Measurements from ENCODE around the gene DNTTIP2. TPM values are rescaled to one million over a fixed set of nuclear protein-coding genes. Genes with fewer than 3 reads are reported as not detected.
A peak's percentile ranks its signal among the peaks of the same experiment; 100 is the strongest.
"Not testable (repeated sequence)": the region's sequence is repeated elsewhere in the genome, so short reads cannot be mapped to it uniquely, and the experiment has no call there.

Gene DNTTIP2
- total RNA-seq, 1 donor from 2014 or later, result 80.3 TPM

DNA sequence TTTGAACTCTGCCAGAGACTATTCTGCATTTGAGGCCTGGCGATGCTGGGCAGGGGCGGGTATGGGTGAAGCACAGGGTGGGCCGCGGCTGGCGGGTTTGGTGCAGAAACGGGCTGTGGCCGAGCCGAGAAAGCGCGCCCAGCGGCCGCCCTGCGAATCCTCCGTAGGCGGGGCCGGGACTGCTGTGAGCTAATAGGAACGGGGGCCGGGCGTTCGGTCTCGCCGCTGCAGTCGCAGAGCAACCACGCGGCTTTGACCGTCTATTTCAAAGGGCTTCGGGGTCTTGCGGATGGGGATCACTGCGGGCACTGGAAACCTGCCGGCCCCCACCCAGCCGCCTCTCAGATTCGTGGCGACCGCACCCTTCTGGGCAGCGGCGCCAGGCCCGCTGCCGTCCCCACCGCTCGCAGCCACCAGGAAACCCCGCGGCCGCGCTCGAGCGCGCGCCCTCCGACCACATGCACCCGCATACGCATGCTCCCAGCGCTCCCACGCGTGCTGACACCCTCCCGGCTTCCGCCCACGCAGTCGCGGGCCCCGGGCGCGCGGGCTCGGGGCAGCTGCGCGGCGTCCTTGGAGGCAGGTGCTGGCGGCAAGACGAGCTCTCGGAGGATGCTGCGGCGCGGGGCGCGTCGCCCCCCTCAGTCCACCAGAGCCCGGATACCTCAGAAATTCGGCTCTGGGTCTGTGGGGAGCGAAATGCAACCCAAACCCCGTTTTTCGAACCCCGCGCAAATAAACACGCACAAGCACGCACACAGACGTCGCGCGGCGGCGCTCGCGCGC lies 32.6 kb downstream of the DNTTIP2 start:
- H3K4me1 Mint-ChIP-seq (ENCODE audit: low read depth), result peaks cover 30% of the 10 kb centered on the region
- peaks cover 2% of the 10 kb centered on the region for H3K27me3 Mint-ChIP-seq (ENCODE audit: insufficient read depth)
- H3K4me3 Mint-ChIP-seq, result peak overlapping the region; percentile 85
- no peaks in the 10 kb centered on the region for H3K9me3 Mint-ChIP-seq
- intact Hi-C loops (cut with micrococcal nuclease), result loop anchor here (2.0 to 10.0 kb wide), 7 partner anchors 129 to 1362 kb away; partner anchors contain the start of genes BCAR3, DIPK1A, EVI5 and GFI1
- H3K36me3 Mint-ChIP-seq (ENCODE audit: low read depth), result no peaks in the 10 kb centered on the region
- H3K27ac Mint-ChIP-seq, result peak overlapping the region; percentile 90
- peak; percentile 80 for DNase-seq (ENCODE audit: low spot score)

DNA sequence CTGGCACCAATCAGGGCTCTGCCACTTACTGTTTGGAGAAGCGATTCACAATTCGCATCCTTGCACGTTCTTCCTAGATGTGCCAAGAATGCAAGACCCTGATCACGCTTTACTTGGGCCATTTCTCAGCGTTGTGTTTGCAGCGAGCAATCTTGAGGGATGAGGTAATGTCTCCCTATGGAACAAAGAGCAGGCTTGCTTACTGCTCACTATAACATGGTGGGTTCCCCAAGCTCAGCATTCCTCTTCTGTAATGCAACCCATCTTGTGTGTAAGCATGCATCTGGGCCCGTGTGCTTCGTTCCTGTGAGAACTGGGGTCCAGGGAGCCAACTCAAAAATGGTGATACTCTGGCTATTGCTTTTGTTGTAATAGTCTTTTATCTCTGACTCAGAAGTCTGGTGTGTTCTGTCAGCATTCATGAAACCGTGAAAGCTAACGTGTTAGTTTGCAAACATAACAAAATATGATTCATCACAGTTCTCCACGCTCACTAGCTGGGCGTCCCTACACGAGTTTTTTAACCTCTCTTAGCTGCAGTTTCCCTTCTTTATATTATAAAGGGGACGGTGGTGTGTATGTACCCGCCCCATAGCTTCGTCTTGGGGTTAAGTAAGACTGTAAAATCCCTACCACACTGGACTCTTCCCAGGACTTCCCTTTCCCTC lies 33.3 kb downstream of the DNTTIP2 start:
- peak overlapping the region; percentile 85 for H3K4me3 Mint-ChIP-seq
- DNase-seq (ENCODE audit: low spot score), result no peak

DNA sequence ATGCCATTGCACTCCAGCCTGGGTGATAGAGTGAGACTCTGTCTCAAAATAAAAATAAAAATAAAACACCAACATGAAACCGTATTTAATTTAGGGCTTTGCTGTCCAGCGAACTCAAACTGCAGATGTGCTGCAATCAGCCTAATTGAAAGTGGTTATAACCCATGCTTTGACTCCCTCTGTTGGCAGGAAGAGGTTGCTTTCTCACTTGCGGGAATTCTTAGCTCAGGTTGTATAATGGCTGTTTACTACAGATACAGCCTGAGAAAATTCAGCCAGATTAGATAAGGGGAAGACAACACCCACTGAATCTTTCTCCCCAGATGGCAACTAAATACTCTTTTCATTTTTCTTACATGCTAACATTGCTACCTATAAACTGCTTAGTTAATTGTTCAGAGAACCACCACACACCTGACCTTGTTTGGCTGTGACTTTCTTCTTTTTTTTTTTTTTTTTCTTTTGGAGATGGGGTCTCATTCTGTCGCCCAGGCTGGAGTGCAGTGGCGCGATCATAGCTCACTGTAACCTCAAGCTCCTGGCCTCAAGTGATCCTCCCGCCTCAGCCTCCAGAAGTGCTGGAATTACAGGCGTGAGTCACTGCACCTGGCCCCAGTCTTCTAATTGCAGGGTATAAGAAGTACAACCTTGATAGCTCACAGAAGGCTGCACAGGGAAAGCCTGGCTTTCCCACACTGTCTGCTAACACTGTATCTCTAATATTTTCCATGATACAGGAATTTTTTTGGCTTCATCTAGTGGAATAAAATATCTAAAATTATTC lies 34.6 kb downstream of the DNTTIP2 start:
- Mint-ChIP-seq H3K27ac (no peak overlapping the region), H3K27me3 (ENCODE audit: insufficient read depth) (peaks cover 2% of the 10 kb centered on the region), H3K9me3 (no peaks in the 10 kb centered on the region), H3K4me3 (no peak overlapping the region), H3K36me3 (ENCODE audit: low read depth) (no peaks in the 10 kb centered on the region), H3K4me1 (ENCODE audit: low read depth) (peaks cover 30% of the 10 kb centered on the region)
- intact Hi-C loops (cut with micrococcal nuclease), result loop anchor here (1.0 to 10.0 kb wide), 9 partner anchors 30 to 1360 kb away; partner anchors contain the start of genes BCAR3, DIPK1A, EVI5 and GFI1
- peak; percentile 21 for DNase-seq (ENCODE audit: low spot score)

More for the DNA sequence above, 33.3 kb downstream of the DNTTIP2 start:
- Mint-ChIP-seq H3K9me3 (no peaks in the 10 kb centered on the region), H3K27ac (peak overlapping the region; percentile 90), H3K36me3 (ENCODE audit: low read depth) (no peaks in the 10 kb centered on the region), H3K4me1 (ENCODE audit: low read depth) (peaks cover 30% of the 10 kb centered on the region), H3K27me3 (ENCODE audit: insufficient read depth) (peaks cover 2% of the 10 kb centered on the region)
- intact Hi-C loops (cut with micrococcal nuclease), result loop anchor here (2.0 to 10.0 kb wide), 9 partner anchors 31 to 1361 kb away; partner anchors contain the start of genes BCAR3, DIPK1A, EVI5 and GFI1

DNA sequence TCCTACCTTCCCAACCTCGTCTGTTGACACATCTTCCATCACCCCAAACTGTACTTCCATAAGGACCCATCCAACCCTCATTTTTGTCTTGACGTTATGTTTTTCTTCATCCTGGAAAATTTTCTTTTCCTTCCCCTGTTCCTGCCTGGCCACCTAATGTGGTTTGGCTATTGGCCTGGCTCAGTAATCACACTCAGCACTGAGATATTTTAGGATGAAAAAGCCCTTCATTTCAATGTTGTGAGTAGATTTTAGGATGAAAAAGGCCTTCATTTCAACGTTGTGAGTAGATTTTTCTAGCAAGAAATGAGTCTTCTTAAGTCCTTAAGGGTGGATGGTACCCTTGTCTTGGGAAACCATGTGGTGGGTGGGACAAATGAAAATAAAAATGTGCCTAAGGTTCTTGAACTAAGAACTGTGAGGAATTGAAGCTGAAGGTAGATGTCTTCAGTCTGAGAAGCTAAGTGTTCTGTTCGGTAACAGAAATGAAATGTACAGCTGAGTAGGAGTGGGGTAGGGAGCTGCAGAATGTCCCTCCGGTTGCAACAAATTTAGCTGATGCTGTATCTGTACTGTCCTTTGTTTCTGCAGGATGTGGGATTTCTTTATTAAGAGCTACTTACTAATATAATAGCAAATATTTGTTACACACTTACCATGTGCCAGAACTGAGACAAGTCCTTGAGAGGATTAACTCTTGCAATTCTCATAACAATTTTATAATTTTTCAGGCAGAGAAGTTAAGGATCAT lies 36.1 kb downstream of the DNTTIP2 start:
- H3K36me3 Mint-ChIP-seq (ENCODE audit: low read depth), result no peaks in the 10 kb centered on the region
- no peak overlapping the region for H3K27ac Mint-ChIP-seq
- no peaks in the 10 kb centered on the region for H3K9me3 Mint-ChIP-seq
- no peak for DNase-seq (ENCODE audit: low spot score)
- peaks cover 26% of the 10 kb centered on the region for H3K4me1 Mint-ChIP-seq (ENCODE audit: low read depth)
- intact Hi-C loops (cut with micrococcal nuclease), result loop anchor here (10.0 kb wide), 2 partner anchors 1058 to 1358 kb away; partner anchors contain the start of genes EVI5 and GFI1
- no peak overlapping the region for H3K4me3 Mint-ChIP-seq
- peaks cover 2% of the 10 kb centered on the region for H3K27me3 Mint-ChIP-seq (ENCODE audit: insufficient read depth)

DNA sequence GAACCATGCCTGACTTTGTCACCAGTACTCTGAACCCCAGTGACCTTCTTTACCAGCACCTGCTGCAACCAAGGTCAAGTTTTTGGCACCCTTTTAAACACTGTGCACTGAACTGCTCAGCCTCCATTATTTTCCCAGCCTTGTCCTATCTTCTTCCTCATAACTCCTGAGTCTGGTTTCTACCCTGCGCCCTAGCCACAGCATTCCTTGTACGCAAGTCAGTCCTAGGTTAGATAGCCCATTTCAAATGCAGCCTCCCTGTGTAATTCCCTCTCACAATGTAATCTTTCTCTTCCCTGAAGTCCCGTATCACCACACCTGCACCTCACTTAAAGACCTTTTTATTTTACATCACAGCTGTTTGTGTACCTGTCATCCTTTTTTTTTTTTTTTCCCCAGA lies 37.2 kb downstream of the DNTTIP2 start:
- Mint-ChIP-seq H3K4me3 (no peak overlapping the region), H3K4me1 (ENCODE audit: low read depth) (peaks cover 19% of the 10 kb centered on the region), H3K9me3 (no peaks in the 10 kb centered on the region), H3K27ac (no peak overlapping the region), H3K27me3 (ENCODE audit: insufficient read depth) (no peaks in the 10 kb centered on the region), H3K36me3 (ENCODE audit: low read depth) (no peaks in the 10 kb centered on the region)
- intact Hi-C loops (cut with micrococcal nuclease), result loop anchor here (10.0 kb wide), 2 partner anchors 1057 to 1357 kb away; partner anchors contain the start of genes EVI5 and GFI1
- no peak for DNase-seq (ENCODE audit: low spot score)

DNA sequence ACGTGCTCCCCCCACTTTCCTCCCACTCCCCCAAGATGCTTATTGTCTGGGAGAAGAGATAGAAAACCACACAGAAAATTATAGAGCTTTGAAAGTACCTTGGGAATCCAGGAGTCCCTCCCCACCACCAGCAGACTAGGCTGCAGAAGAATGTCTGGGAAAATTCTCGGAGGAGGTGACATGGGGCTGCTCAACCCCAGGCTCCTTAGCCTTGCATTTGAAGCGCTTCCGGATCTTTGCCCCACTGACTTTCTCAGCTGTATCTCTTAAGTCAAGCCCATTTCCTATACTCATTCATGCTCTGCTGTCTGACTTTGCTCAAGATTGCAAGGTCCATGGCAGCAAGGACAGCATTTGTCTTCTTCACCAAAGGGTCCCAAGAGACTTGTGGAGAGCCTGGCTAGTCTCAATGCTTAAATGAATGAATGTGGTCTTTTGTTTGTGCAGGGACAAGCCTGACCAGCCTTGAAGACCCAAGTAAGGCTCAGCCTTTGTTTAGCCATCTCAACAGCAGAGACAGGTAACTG lies 38.0 kb downstream of the DNTTIP2 start:
- Mint-ChIP-seq H3K4me1 (ENCODE audit: low read depth) (peaks cover 17% of the 10 kb centered on the region), H3K27ac (no peak overlapping the region), H3K4me3 (no peak overlapping the region), H3K27me3 (ENCODE audit: insufficient read depth) (peaks cover 2% of the 10 kb centered on the region), H3K9me3 (no peaks in the 10 kb centered on the region), H3K36me3 (ENCODE audit: low read depth) (no peaks in the 10 kb centered on the region)
- DNase-seq (ENCODE audit: low spot score), result no peak
- intact Hi-C loops (cut with micrococcal nuclease), result loop anchor here (10.0 kb wide), 2 partner anchors 1056 to 1356 kb away; partner anchors contain the start of genes EVI5 and GFI1

DNA sequence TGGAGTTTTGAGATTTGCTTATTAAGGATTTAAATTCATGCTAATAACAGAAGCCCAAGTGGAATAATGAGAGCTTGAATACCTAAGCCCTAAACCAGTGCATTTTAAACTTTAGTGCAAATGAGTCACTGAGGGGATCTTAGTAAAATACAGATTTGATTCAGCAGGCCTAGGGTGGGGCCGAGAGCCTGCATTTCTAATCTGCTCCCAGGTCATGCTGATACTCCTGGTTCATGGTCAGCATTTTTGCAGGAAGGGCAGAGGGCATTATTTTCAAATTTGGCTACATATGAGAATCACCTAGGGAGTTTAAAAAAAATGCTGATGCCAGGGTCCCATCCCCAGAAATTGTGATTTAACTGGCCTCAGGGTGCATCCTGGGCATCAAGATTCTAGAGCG lies 39.3 kb downstream of the DNTTIP2 start:
- no peak for DNase-seq (ENCODE audit: low spot score)
- Mint-ChIP-seq H3K36me3 (ENCODE audit: low read depth) (no peaks in the 10 kb centered on the region), H3K27me3 (ENCODE audit: insufficient read depth) (peaks cover 3% of the 10 kb centered on the region), H3K27ac (no peak overlapping the region), H3K4me3 (no peak overlapping the region), H3K4me1 (ENCODE audit: low read depth) (peaks cover 6% of the 10 kb centered on the region), H3K9me3 (peaks cover 5% of the 10 kb centered on the region)
- intact Hi-C loops (cut with micrococcal nuclease), result loop anchor here (10.0 kb wide), 2 partner anchors 1055 to 1355 kb away; partner anchors contain the start of genes EVI5 and GFI1

DNA sequence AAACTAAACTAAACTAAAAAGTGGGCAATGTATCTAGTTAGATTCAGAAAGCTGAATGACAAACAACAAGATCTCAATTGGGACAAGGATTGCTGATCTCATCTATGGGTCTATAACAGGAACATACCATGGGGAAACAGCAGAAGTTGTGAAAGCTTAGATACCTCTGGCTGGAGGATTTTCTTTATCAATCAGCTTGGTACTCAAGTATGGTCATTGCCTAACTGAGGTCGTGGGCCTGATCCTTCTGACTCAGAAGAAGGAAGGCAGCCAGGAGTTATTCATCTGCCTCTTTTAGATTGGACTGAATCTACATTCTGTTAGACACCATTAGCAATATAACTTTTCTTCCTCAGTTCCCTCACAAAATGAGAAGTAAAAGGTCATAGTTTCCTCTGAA lies 39.7 kb downstream of the DNTTIP2 start:
- no peaks in the 10 kb centered on the region for H3K36me3 Mint-ChIP-seq (ENCODE audit: low read depth)
- H3K9me3 Mint-ChIP-seq, result peaks cover 9% of the 10 kb centered on the region
- DNase-seq (ENCODE audit: low spot score), result no peak
- intact Hi-C loops (cut with micrococcal nuclease), result no loop called here
- peaks cover 2% of the 10 kb centered on the region for H3K4me1 Mint-ChIP-seq (ENCODE audit: low read depth)
- H3K27me3 Mint-ChIP-seq (ENCODE audit: insufficient read depth), result peaks cover 4% of the 10 kb centered on the region
- H3K27ac Mint-ChIP-seq, result no peak overlapping the region
- no peak overlapping the region for H3K4me3 Mint-ChIP-seq

DNA sequence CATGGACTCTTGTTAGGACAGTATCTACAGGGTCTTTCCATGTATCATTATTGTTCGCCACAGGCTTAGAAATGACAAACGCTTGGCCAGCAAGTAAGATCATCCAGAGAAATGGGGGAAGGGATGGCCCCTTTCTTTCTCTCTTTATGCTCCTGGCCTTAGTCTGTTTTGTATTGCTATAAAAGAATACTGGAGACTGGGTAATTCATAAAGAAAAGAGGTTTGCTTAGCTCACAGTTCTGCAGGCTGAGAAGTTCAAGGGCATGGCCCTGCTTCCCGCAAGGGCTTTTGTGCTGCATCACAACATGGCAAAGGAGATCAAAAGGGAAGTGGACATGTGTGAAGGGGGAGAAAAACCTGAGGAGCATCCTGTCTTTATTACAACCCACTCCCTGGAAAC lies 41.0 kb downstream of the DNTTIP2 start:
- no peak overlapping the region for H3K4me3 Mint-ChIP-seq
- H3K4me1 Mint-ChIP-seq (ENCODE audit: low read depth), result no peaks in the 10 kb centered on the region
- peaks cover 7% of the 10 kb centered on the region for H3K27me3 Mint-ChIP-seq (ENCODE audit: insufficient read depth)
- H3K36me3 Mint-ChIP-seq (ENCODE audit: low read depth), result no peaks in the 10 kb centered on the region
- intact Hi-C loops (cut with micrococcal nuclease), result no loop called here
- no peak for DNase-seq (ENCODE audit: low spot score)
- peaks cover 16% of the 10 kb centered on the region for H3K9me3 Mint-ChIP-seq
- no peak overlapping the region for H3K27ac Mint-ChIP-seq

DNA sequence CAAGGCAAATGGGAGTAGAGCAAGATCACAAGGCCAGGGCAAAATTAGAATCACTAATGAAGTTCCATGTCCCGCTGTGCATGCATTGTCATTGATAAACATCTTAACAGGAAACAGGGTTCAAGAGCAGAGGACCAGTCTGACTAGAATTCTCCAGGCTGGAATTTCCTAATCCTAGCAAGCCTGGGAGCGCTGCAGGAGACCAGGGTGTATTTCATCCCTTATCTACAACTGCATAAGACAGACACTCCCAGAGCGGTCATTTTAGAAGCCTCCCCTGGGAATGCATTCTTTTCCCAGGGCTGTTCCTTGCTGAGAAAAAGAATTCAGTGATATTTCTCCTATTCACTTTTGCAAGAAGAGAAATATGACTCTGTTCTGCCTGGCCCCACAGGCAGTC lies 45.7 kb downstream of the DNTTIP2 start:
- H3K27ac Mint-ChIP-seq; H3K4me1 Mint-ChIP-seq (ENCODE audit: low read depth); H3K36me3 Mint-ChIP-seq (ENCODE audit: low read depth); intact Hi-C loops (cut with micrococcal nuclease); DNase-seq (ENCODE audit: low spot score); H3K4me3 Mint-ChIP-seq; H3K27me3 Mint-ChIP-seq (ENCODE audit: insufficient read depth): not testable (repeated sequence)
- H3K9me3 Mint-ChIP-seq, result peaks cover 32% of the 10 kb centered on the region

DNA sequence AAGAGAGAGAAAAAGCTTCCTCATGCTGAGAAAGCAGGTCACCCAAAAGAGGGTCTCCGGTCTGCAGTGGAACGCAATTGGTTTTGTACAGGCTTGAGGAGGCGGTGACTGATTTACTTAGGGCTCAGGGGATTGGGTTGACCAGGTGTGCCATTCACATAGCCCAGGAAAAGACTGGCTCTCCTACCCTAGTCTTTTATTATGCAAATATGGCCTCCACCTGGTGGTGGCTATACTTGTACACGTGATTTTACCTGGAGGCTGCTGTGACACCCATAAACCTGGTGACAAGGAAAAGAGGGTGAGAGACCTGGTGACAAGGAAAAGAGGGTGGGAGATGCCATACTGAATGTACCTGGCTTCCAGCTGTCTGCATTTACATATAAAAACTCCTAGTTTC lies 49.9 kb downstream of the DNTTIP2 start:
- DNase-seq (ENCODE audit: low spot score), result no peak
- no peaks in the 10 kb centered on the region for H3K36me3 Mint-ChIP-seq (ENCODE audit: low read depth)
- H3K27me3 Mint-ChIP-seq (ENCODE audit: insufficient read depth), result peaks cover 2% of the 10 kb centered on the region
- no peaks in the 10 kb centered on the region for H3K4me1 Mint-ChIP-seq (ENCODE audit: low read depth)
- no peak overlapping the region for H3K4me3 Mint-ChIP-seq
- peaks cover 20% of the 10 kb centered on the region for H3K9me3 Mint-ChIP-seq
- intact Hi-C loops (cut with micrococcal nuclease), result no loop called here
- H3K27ac Mint-ChIP-seq, result no peak overlapping the region

DNA sequence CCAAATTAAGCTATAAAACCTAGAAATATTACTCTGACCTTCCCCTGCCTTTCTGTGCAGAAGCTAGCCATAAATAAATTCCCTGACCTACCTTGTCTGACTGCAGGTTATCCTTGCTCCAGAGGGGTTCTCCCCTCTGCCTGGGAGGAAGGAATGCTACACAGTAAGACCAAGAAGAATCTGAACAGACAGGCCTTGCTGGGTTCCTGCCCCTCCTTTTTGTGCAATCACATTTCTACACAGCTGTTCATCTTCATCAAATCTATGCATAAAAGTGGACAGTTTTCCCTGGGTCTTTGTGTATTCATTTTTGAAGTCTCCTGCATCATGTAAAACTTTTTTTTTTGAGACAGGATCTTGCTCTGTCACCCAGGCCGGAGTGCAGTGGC lies 50.6 kb downstream of the DNTTIP2 start:
- intact Hi-C loops (cut with micrococcal nuclease), result no loop called here

More for the DNA sequence above, 50.6 kb downstream of the DNTTIP2 start:
- Mint-ChIP-seq H3K27me3 (ENCODE audit: insufficient read depth) (no peaks in the 10 kb centered on the region), H3K9me3 (peaks cover 18% of the 10 kb centered on the region), H3K27ac (no peak overlapping the region), H3K36me3 (ENCODE audit: low read depth) (no peaks in the 10 kb centered on the region), H3K4me3 (no peak overlapping the region), H3K4me1 (ENCODE audit: low read depth) (no peaks in the 10 kb centered on the region)
- DNase-seq (ENCODE audit: low spot score), result no peak
